ENCODE measurements around the gene SLC66A2.
"Not testable (repeated sequence)": the region's sequence is repeated elsewhere in the genome, so short reads cannot be mapped to it uniquely, and the experiment has no call there.

SLC66A2 gene

GRCh38 chr18:79951545-79952455 lies at the start of gene SLC66A2:
Gene SLC66A2 (minus strand): TSS chr18:79951653. CDS start chr18:79950926, 727 bp downstream.
- no peak for DNase-seq (ENCODE audit: low read depth)

- no peak for DNase-seq (ENCODE audit: low read depth)
Observed at GRCh38 chr18:80000877-80001276, 49.4 kb upstream of the SLC66A2 start.

GRCh38 chr18:79999701-80000100 lies 48.2 kb upstream of the SLC66A2 start:
- not testable (repeated sequence) for DNase-seq (ENCODE audit: low read depth)

- no peak for DNase-seq (ENCODE audit: low read depth)
Observed at GRCh38 chr18:79991494-79991893, 40.0 kb upstream of the SLC66A2 start.

GRCh38 chr18:79989195-79989497 lies 37.7 kb upstream of the SLC66A2 start:
- no peak for DNase-seq (ENCODE audit: low read depth)

- peak; percentile 19 for DNase-seq (ENCODE audit: low read depth)
Observed at GRCh38 chr18:79988451-79989194, 37.2 kb upstream of the SLC66A2 start, which contains the start of gene TXNL4A. Gene TXNL4A (minus strand): TSS chr18:79988563. CDS start chr18:79988392, 171 bp downstream.

GRCh38 chr18:79988071-79988450 lies 36.6 kb upstream of the SLC66A2 start:
- no peak for DNase-seq (ENCODE audit: low read depth)

GRCh38 chr18:79987566-79987965 lies 36.1 kb upstream of the SLC66A2 start:
- DNase-seq (ENCODE audit: low read depth), result no peak

GRCh38 chr18:79986726-79987125 lies 35.3 kb upstream of the SLC66A2 start:
- no peak for DNase-seq (ENCODE audit: low read depth)

- DNase-seq (ENCODE audit: low read depth), result no peak
Observed at GRCh38 chr18:79985172-79985571, 33.7 kb upstream of the SLC66A2 start.

- DNase-seq (ENCODE audit: low read depth), result no peak
Observed at GRCh38 chr18:79983793-79984192, 32.3 kb upstream of the SLC66A2 start.

GRCh38 chr18:79983253-79983652 lies 31.8 kb upstream of the SLC66A2 start:
- DNase-seq (ENCODE audit: low read depth), result no peak

- DNase-seq (ENCODE audit: low read depth), result no peak
Observed at GRCh38 chr18:79982736-79983135, 31.3 kb upstream of the SLC66A2 start.

GRCh38 chr18:79980585-79980984 lies 29.1 kb upstream of the SLC66A2 start:
- DNase-seq (ENCODE audit: low read depth), result no peak

- no peak for DNase-seq (ENCODE audit: low read depth)
Observed at GRCh38 chr18:79979843-79980242, 28.4 kb upstream of the SLC66A2 start.

- DNase-seq (ENCODE audit: low read depth), result no peak
Observed at GRCh38 chr18:79975985-79976680, 24.7 kb upstream of the SLC66A2 start.

- DNase-seq (ENCODE audit: low read depth), result no peak
Observed at GRCh38 chr18:79975043-79975442, 23.6 kb upstream of the SLC66A2 start.

GRCh38 chr18:79974025-79974654 lies 22.7 kb upstream of the SLC66A2 start:
- no peak for DNase-seq (ENCODE audit: low read depth)

- no peak for DNase-seq (ENCODE audit: low read depth)
Observed at GRCh38 chr18:79973517-79973916, 22.1 kb upstream of the SLC66A2 start.

GRCh38 chr18:79972720-79973119 lies 21.3 kb upstream of the SLC66A2 start:
- DNase-seq (ENCODE audit: low read depth), result no peak

GRCh38 chr18:79971986-79972385 lies 20.5 kb upstream of the SLC66A2 start:
- DNase-seq (ENCODE audit: low read depth), result no peak
